Prostate gland (tissue), 2 donors: ENCODE results near the gene CCDC85A.

Experiments
- CTCF ChIP-seq, 4 experiments: fragments of 200-600 bp in 2 of 4; fragments of 450-650 bp in 2 of 4; sonication (generic) in 2 of 4; IDR thresholded peaks; 1 replicate in 3 of 4; 2 replicates in 1 of 4; pipeline ENCODE4 v1.5.1; 2016 to 2019; ENCODE audit warnings: antibody characterized with exemption in 4 of 4, mild to moderate bottlenecking in 2 of 4, moderate library complexity in 2 of 4
- POLR2A ChIP-seq: fragments of 450-650 bp; IDR thresholded peaks from one replicate; pipeline ENCODE4 v1.6.1; 2016; ENCODE audit warnings: antibody characterized with exemption, mild to moderate bottlenecking

GRCh38 chr2:56232912-56233311, 49.1 kb downstream of the CCDC85A start:
- TF ChIP-seq CTCF (IDR thresholded peaks at IDR 0.05) = no peak
- no peak for TF ChIP-seq POLR2A
